Measurements from ENCODE around the gene SCTR.

- TF ChIP-seq CTCF (IDR thresholded peaks at IDR 0.05; ENCODE audit: low read depth, low read length) (no peak), EZH2phosphoT487 (IDR thresholded peaks at IDR 0.05; ENCODE audit: low read depth) (no peak)
These were observed 69.1 kb downstream of the SCTR start for GRCh38 chr2:119455066-119455718.
